BE2C (cell line): ENCODE measurements around the gene MDH1B. TPM values are rescaled to one million over a fixed set of nuclear protein-coding genes. Genes with fewer than 3 reads are reported as not detected.
"Not testable (repeated sequence)": the region's sequence is repeated elsewhere in the genome, so short reads cannot be mapped to it uniquely, and the experiment has no call there.

Experiments
- DNase-seq: peaks from one replicate; pipeline ENCODE4 v3.0.0-alpha.2; 2020
- H3K27me3 ChIP-seq: fragments of 250-450 bp; sonication (Bioruptor Pico); 2 replicates; pipeline ENCODE4 v1.5.1; 2020; ENCODE audit warnings: mild to moderate bottlenecking
- H3K36me3 ChIP-seq: fragments of 250-450 bp; sonication (Bioruptor Pico); 2 replicates; pipeline ENCODE4 v1.5.1; 2020; ENCODE audit warnings: mild to moderate bottlenecking
- H3K4me1 ChIP-seq: fragments of 250-450 bp; sonication (Bioruptor Pico); 2 replicates; pipeline ENCODE4 v1.5.1; 2020
- H3K4me3 ChIP-seq: 2 replicates; pipeline ENCODE4 v1.5.1; 2011; ENCODE audit warnings: low read depth, low read length
- H3K9me3 ChIP-seq: fragments of 250-450 bp; sonication (Bioruptor Pico); 2 replicates; pipeline ENCODE4 v1.5.1; 2020
- polyA plus RNA-seq: library from polyadenylated mRNA; unstranded; fragments of >200 nt; gene quantifications from one replicate; pipeline ENCODE4 v1.2.1, GENCODE V29; 2012; ENCODE audit warnings: low read depth, missing spikeins; ENCODE audit not compliant: insufficient read length, insufficient read depth
- TF ChIP-seq, protein P1 (sequence below): IDR thresholded peaks from 2 replicates; pipeline ENCODE4 v1.5.1; 2012; ENCODE audit warnings: mild to moderate bottlenecking, low read depth, low read length

The MDH1B gene
- 0.32 TPM for polyA plus RNA-seq

DNA sequence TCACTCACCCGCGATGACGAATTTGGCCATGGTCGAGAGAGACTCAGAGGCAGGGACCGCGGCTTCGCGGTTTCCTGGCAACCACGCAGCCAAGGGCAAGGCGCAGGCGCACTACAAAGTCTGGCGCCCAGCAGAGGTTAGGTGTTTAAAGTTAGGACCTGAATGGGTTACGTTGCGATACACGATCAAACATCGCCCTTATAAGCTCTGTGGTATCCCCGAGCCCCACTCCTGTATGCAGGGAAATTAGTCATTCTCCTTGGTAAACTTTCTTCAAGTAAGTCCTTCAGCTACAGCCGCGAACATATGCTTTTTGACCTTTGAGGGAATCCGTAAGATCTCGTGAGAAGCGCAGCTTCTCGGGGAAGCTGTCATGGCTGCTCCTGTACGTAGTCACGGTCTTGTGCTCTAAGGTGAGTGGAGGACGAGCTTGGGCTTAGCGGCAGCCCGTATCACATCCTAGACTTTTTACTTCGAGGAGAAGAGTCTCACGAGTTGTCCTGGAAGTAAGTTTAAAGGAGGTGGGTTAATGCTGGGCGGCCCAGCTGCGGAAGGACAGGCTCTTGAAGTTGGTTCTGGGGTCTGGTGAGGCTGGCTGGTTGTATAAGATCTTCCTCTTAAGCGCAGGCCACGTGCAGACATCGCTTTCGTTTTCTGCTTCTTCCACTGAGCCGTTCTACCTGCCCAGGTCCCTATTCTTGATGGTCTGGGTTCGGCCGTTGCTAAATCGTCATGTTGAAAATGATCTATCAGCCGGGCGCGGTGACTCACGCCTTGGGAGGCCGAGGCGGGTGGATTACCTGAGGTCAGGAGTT, at the start of gene MDH1B, which contains the start of gene FASTKD2:
Gene MDH1B (minus strand): TSS at position 87 of the 815 bp plus-strand sequence. CDS start 57 bp downstream, at position 30.
Gene FASTKD2 (plus strand): TSS at position 365 of the 815 bp plus-strand sequence. CDS start 1,088 bp downstream, outside the sequence.
- H3K9me3 ChIP-seq, result no peaks in the 10 kb centered on the region
- peak within 1 kb of the TSS; percentile 84 for H3K4me3 ChIP-seq
- TF ChIP-seq, protein P1, sequence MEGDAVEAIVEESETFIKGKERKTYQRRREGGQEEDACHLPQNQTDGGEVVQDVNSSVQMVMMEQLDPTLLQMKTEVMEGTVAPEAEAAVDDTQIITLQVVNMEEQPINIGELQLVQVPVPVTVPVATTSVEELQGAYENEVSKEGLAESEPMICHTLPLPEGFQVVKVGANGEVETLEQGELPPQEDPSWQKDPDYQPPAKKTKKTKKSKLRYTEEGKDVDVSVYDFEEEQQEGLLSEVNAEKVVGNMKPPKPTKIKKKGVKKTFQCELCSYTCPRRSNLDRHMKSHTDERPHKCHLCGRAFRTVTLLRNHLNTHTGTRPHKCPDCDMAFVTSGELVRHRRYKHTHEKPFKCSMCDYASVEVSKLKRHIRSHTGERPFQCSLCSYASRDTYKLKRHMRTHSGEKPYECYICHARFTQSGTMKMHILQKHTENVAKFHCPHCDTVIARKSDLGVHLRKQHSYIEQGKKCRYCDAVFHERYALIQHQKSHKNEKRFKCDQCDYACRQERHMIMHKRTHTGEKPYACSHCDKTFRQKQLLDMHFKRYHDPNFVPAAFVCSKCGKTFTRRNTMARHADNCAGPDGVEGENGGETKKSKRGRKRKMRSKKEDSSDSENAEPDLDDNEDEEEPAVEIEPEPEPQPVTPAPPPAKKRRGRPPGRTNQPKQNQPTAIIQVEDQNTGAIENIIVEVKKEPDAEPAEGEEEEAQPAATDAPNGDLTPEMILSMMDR, result no peak

DNA sequence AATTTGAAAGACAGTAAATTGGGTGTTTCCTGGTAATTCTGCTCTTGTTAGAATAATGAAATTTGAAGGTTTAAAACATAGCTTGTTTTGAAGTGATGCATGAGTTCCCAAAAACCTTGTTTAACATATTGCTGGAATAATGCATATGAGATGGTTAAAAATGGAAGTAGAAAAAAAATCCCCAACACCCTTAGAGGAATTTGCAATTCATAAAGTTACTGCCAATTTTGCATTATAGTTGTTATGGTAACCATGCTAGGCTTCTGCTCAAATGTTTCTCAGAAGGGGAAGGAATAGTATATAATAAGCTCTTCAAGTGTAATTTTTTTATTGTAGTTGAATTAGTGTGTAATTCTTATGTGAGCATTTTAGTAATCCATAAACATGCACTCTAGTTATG, 49.4 kb upstream of the MDH1B start:
- TF ChIP-seq, protein P1, result no peak
- H3K4me1 ChIP-seq, result no peaks in the 10 kb centered on the region
- H3K36me3 ChIP-seq, result no peaks in the 10 kb centered on the region
- DNase-seq, result no peak
- no peaks in the 10 kb centered on the region for H3K9me3 ChIP-seq
- H3K27me3 ChIP-seq, result no peaks in the 10 kb centered on the region
- no peak overlapping the region for H3K4me3 ChIP-seq

More for the DNA sequence above, at the start of gene MDH1B, which contains the start of gene FASTKD2:
- H3K4me1 ChIP-seq, result peaks cover 2% of the 10 kb centered on the region; the same call in 1 of the 2 replicates
- DNase-seq, result peak; percentile 88
- H3K27me3 ChIP-seq, result no peaks in the 10 kb centered on the region; the same call in 1 of the 2 replicates
- peaks cover 18% of the 10 kb centered on the region for H3K36me3 ChIP-seq

DNA sequence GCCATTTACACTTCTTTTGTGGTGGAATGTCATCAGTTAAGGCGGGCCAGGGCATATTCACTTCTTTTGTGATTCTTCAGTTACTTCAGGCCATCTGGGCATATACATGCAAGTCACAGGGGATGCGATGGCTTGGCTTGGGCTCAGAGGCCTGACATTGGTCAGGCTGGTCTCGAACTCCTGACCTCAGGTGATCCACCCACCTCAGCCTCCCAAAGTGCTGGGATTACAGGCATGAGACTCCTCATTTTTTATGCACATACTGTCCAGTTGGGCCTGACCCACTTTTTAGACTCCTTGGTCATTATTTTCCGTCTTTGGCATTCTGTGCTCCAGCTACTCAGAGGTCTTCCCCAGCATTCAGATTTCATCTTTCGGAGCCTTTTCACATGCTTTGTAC, 47.3 kb upstream of the MDH1B start:
- H3K4me3 ChIP-seq, H3K36me3 ChIP-seq, DNase-seq, H3K9me3 ChIP-seq, H3K27me3 ChIP-seq, H3K4me1 ChIP-seq: not testable (repeated sequence)

DNA sequence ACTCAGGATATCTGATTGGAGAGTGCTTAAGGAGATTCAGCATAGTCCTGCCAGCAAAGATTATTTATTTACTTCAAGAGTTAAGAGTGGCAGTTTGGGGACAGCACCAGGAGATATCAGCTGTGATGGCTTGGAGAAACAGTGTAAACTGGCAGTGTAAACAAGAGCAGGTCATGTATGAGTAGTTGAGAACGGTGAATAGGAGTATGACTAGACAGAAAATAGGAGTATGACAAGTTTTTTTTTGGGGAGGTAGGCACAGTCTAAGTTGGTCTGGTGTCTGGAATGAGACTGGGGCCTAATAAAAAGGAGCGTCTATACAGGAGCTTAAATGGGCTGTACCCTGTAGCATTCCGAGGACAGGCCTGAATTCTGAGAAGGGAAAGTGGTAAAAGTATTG, 42.5 kb upstream of the MDH1B start:
- H3K4me3 ChIP-seq, H3K9me3 ChIP-seq, H3K4me1 ChIP-seq, H3K36me3 ChIP-seq, H3K27me3 ChIP-seq, DNase-seq: not testable (repeated sequence)

DNA sequence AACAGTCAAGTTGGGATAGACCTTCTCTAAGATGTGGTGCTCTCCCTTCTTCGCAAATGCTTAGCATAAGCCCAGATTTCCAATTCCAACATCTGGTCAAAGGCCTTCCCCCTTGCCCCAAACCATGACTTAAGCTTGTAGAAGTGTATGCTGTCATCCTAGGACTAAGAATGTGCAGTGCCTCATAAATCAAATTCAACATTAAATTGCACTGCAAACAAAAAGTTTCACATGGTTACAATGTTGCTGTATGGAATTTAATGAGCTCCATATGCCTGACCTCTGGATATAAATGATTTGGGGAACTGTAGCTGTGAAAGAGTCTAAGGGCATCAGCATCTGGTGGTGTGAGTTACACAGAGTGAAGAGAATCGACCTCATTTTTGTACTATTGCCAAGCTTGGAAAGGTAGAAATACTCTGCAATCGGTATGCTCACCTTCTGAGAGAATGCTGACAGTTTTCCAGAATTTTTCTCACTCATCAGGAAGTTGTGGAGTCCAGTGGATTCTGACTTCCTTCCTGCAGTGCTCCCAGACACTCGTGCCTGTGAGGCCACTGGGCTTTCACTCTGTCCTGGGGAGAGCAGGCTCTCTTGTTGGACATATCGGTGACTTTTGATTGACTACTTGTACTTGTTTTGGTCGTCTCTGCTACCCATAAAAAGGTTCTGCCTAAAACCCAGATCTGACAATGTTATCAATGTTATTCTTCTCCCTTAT, 40.9 kb upstream of the MDH1B start:
- Histone ChIP-seq H3K4me3 (no peak overlapping the region), H3K27me3 (no peaks in the 10 kb centered on the region), H3K4me1 (no peaks in the 10 kb centered on the region), H3K9me3 (no peaks in the 10 kb centered on the region), H3K36me3 (peaks cover 2% of the 10 kb centered on the region; the same call in 1 of the 2 replicates)
- TF ChIP-seq, protein P1, result no peak
- DNase-seq, result no peak

DNA sequence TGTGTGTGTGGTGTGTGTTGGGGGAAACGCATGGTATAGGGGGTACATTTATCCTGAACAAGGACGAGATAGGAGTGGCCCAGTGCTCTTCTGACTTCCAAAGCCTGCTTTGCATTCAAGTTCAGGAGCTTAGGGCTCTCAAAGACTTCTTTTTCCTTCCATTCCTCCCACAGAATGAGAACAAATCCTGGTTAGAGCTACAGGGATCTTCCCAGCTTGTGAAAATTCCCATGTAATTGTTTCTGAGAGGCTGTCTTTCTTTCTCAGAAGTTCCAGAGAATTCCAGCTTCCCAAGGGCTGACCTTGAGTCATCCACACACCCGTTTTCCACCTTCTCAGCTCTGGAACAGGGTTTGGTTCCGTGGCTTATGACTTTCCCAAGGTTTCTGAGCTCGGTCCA, 39.2 kb upstream of the MDH1B start:
- no peaks in the 10 kb centered on the region for H3K9me3 ChIP-seq
- H3K4me3 ChIP-seq, result no peak overlapping the region
- DNase-seq, result no peak
- no peaks in the 10 kb centered on the region for H3K4me1 ChIP-seq
- no peaks in the 10 kb centered on the region for H3K27me3 ChIP-seq
- peaks cover 2% of the 10 kb centered on the region; the same call in 1 of the 2 replicates for H3K36me3 ChIP-seq
- TF ChIP-seq, protein P1, result no peak
